ENCODE data around the gene POU2F1.

POU2F1 gene

DNA sequence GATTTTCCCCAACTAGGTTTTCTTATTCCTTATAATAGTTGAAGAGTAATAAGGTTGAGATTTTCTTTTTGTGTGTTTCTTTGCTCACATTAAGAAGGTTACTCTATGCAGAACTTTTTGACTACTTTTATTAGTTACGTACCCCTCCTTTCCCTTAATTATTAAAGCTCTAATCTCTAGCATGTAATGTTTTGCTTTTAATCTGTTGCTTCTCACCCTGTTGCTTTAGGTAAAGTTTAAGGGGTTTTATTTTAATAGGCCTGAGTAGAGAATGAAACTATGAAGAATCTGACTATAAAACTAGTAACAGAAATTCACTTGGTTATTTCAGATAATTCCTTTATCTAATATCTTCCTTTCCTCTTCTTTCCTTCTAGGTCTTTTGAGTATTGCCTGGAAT lies 53.4 kb downstream of the POU2F1 start:
- no peak for DNase-seq
- no peak overlapping the region for H3K4me3 Mint-ChIP-seq
- ATAC-seq (replicated peaks), result no peak
- H3K4me1 Mint-ChIP-seq (ENCODE audit: low read depth in 2 of 2), result peaks cover 11 to 35% of the 10 kb centered on the region in 2 donors
- no peak overlapping the region for H3K27ac Mint-ChIP-seq
- peaks cover 9% of the 10 kb centered on the region for H3K36me3 Mint-ChIP-seq (ENCODE audit: insufficient read depth)
- H3K9me3 Mint-ChIP-seq, result no peaks in the 10 kb centered on the region
- H3K27me3 Mint-ChIP-seq, result no peaks in the 10 kb centered on the region

DNA sequence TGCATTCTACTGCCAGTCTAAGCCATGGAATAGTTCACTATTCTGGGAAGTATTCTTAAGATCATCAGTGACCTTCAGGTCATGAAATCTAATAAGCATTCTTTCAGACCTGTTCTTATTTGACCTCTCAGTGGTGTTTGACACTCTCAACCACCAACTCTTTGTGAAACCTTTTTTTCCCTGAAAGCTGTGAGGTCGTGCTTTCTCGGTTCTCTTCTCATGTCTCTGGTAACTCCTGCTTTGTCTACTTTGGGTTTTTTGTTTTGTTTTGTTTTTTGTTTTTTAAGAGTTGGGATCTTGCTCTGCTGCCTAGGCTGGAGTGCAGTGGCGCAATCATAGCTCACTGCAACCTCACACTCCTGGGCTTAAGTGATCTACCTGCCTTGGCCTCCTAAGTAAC lies 56.3 kb downstream of the POU2F1 start:
- no peak overlapping the region for H3K4me3 Mint-ChIP-seq
- no peaks in the 10 kb centered on the region for H3K9me3 Mint-ChIP-seq
- peak overlapping the region in 1 of 2 donors; percentile 74 for H3K27ac Mint-ChIP-seq
- peaks cover 5% of the 10 kb centered on the region for H3K36me3 Mint-ChIP-seq (ENCODE audit: insufficient read depth)
- H3K27me3 Mint-ChIP-seq, result no peaks in the 10 kb centered on the region
- H3K4me1 Mint-ChIP-seq (ENCODE audit: low read depth in 2 of 2), result peaks cover 11 to 40% of the 10 kb centered on the region in 2 donors
- DNase-seq (no peak), ATAC-seq (replicated peaks) (no peak)

GRCh38 chr1:167278497-167278896 lies 57.8 kb downstream of the POU2F1 start:
- no peak overlapping the region for H3K4me3 Mint-ChIP-seq
- ATAC-seq (replicated peaks) (no peak), DNase-seq (no peak)
- H3K27ac Mint-ChIP-seq, result no peak overlapping the region
- H3K4me1 Mint-ChIP-seq (ENCODE audit: low read depth in 2 of 2), result peaks cover 9 to 31% of the 10 kb centered on the region in 2 donors
- H3K9me3 Mint-ChIP-seq, result no peaks in the 10 kb centered on the region
- no peaks in the 10 kb centered on the region for H3K27me3 Mint-ChIP-seq
- H3K36me3 Mint-ChIP-seq (ENCODE audit: insufficient read depth), result peaks cover 4% of the 10 kb centered on the region

DNA sequence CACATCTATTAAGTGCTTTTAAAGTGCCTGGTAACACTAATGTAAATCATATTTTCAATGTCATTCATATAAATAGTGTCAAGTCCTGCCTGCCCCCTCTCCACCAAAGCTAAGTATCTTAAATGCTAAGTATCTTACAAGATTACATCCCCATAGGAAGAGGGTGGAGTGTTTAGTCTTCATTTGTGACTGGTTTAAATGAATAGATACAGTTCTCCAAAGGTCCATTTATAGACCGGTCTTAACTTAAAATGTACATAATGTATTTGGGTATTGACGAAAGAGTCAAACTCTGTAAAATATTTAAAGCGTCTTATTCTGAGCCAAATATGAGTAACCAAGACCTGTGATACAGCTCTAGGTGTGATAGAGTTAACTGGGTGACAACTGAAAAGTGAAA lies 60.2 kb downstream of the POU2F1 start:
- Mint-ChIP-seq H3K4me3 (no peak overlapping the region), H3K4me1 (ENCODE audit: low read depth in 2 of 2) (peaks cover 9 to 25% of the 10 kb centered on the region in 2 donors), H3K9me3 (no peaks in the 10 kb centered on the region), H3K36me3 (ENCODE audit: insufficient read depth) (peaks cover 6% of the 10 kb centered on the region), H3K27me3 (no peaks in the 10 kb centered on the region), H3K27ac (no peak overlapping the region)
- DNase-seq (no peak), ATAC-seq (replicated peaks) (no peak)

DNA sequence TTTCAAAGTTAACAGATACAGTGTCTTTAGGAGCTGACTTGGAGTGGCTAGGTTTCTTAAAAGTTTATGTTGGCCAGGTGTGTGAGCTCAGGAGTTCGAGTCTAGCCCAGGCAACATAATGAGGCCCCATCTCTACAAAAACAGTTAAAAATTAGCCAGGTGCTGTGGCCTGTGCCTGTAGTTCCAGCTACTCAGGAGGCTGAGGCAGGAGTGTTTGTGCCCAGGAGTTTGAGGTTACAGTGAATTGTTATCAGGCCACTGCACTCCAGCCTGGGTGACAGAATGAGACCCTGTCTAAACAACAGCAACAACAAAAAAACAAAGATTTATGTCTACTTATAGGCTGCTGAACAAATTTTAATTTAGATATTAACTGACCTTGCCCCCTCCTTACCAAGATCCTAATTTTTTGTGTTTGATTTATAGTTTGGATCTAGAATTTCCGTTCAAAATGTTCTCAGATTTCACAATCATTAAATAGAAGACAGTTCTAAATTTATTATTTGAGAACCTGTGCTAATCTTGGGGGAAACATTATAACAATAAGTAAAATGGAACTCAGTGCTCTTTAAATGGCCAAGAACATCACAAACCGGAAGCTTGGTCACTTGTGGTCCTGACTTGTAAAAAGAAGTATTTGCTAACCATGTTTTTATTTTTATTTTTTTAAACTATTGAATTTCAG lies 67.8 kb downstream of the POU2F1 start:
- no peaks in the 10 kb centered on the region for H3K27me3 Mint-ChIP-seq
- ATAC-seq (replicated peaks) (no peak), DNase-seq (no peak)
- no peak overlapping the region for H3K4me3 Mint-ChIP-seq
- H3K36me3 Mint-ChIP-seq (ENCODE audit: insufficient read depth), result peaks cover 3% of the 10 kb centered on the region
- H3K9me3 Mint-ChIP-seq, result no peaks in the 10 kb centered on the region
- peaks cover 10 to 25% of the 10 kb centered on the region in 2 donors for H3K4me1 Mint-ChIP-seq (ENCODE audit: low read depth in 2 of 2)
- no peak overlapping the region for H3K27ac Mint-ChIP-seq

- H3K4me3 Mint-ChIP-seq, result no peak overlapping the region
- no peaks in the 10 kb centered on the region for H3K27me3 Mint-ChIP-seq
- DNase-seq (no peak), ATAC-seq (replicated peaks) (no peak)
- H3K9me3 Mint-ChIP-seq, result no peaks in the 10 kb centered on the region
- H3K4me1 Mint-ChIP-seq (ENCODE audit: low read depth in 2 of 2), result peaks cover 10 to 26% of the 10 kb centered on the region in 2 donors
- H3K36me3 Mint-ChIP-seq (ENCODE audit: insufficient read depth), result peaks cover 3% of the 10 kb centered on the region
- no peak overlapping the region for H3K27ac Mint-ChIP-seq
These were observed 68.4 kb downstream of the POU2F1 start for GRCh38 chr1:167289075-167289442.

DNA sequence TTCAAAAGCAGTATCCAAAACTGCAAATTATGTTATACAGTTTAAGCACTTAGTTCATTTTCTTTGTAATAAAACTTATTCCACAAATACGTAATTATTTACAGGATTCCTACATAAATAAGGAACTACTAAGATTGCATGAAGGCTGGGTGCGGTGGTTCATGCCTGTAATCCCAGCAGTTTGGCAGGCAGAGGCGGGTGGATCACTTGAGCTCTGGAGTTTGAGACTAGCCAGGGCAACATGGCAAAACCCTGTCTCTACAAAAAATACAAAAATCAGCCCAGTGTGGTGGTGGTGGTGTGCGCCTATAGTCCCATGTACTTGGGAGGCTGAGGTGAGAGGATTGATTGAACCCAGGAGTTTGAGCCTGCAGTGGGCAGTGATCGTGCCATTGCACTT lies 69.3 kb downstream of the POU2F1 start:
- H3K27me3 Mint-ChIP-seq, result no peaks in the 10 kb centered on the region

GRCh38 chr1:167291539-167292185 lies 71.0 kb downstream of the POU2F1 start:
- DNase-seq (no peak), ATAC-seq (replicated peaks) (no peak)
- Mint-ChIP-seq H3K9me3 (no peaks in the 10 kb centered on the region), H3K27ac (no peak overlapping the region), H3K27me3 (no peaks in the 10 kb centered on the region), H3K4me1 (ENCODE audit: low read depth in 2 of 2) (peaks cover 9 to 34% of the 10 kb centered on the region in 2 donors), H3K4me3 (no peak overlapping the region), H3K36me3 (ENCODE audit: insufficient read depth) (peaks cover 3% of the 10 kb centered on the region)

More for the DNA sequence above, 69.3 kb downstream of the POU2F1 start:
- Mint-ChIP-seq H3K4me3 (no peak overlapping the region), H3K4me1 (ENCODE audit: low read depth in 2 of 2) (peaks cover 12 to 32% of the 10 kb centered on the region in 2 donors), H3K9me3 (no peaks in the 10 kb centered on the region), H3K27ac (no peak overlapping the region), H3K36me3 (ENCODE audit: insufficient read depth) (peaks cover 6% of the 10 kb centered on the region)
- DNase-seq (no peak), ATAC-seq (replicated peaks) (no peak)

- no peak for ATAC-seq (replicated peaks)
- H3K4me1 Mint-ChIP-seq (ENCODE audit: low read depth in 2 of 2), result peaks cover 9 to 35% of the 10 kb centered on the region in 2 donors
- DNase-seq, result no peak
- H3K27ac Mint-ChIP-seq, result no peak overlapping the region
- peaks cover 3% of the 10 kb centered on the region for H3K36me3 Mint-ChIP-seq (ENCODE audit: insufficient read depth)
- no peaks in the 10 kb centered on the region for H3K27me3 Mint-ChIP-seq
- no peaks in the 10 kb centered on the region for H3K9me3 Mint-ChIP-seq
- H3K4me3 Mint-ChIP-seq, result no peak overlapping the region
These were observed 71.5 kb downstream of the POU2F1 start for GRCh38 chr1:167292216-167292615.

GRCh38 chr1:167293057-167293456 lies 72.4 kb downstream of the POU2F1 start:
- Mint-ChIP-seq H3K4me1 (ENCODE audit: low read depth in 2 of 2) (peaks cover 14 to 38% of the 10 kb centered on the region in 2 donors), H3K4me3 (no peak overlapping the region), H3K9me3 (no peaks in the 10 kb centered on the region), H3K27me3 (no peaks in the 10 kb centered on the region), H3K36me3 (ENCODE audit: insufficient read depth) (peaks cover 3% of the 10 kb centered on the region), H3K27ac (peak overlapping the region in 1 of 2 donors; percentile 39)
- ATAC-seq (replicated peaks) (no peak), DNase-seq (no peak)

- DNase-seq (no peak), ATAC-seq (replicated peaks) (no peak)
- Mint-ChIP-seq H3K9me3 (no peaks in the 10 kb centered on the region), H3K4me3 (no peak overlapping the region), H3K27me3 (no peaks in the 10 kb centered on the region), H3K36me3 (ENCODE audit: insufficient read depth) (peaks cover 3% of the 10 kb centered on the region), H3K27ac (no peak overlapping the region), H3K4me1 (ENCODE audit: low read depth in 2 of 2) (peaks cover 14 to 38% of the 10 kb centered on the region in 2 donors)
These were observed 73.8 kb downstream of the POU2F1 start for GRCh38 chr1:167294528-167294927.

GRCh38 chr1:167297222-167298214 lies 76.8 kb downstream of the POU2F1 start:
- ATAC-seq (replicated peaks), result no peak
- H3K27me3 Mint-ChIP-seq, result no peaks in the 10 kb centered on the region
- peak overlapping the region in 1 of 2 donors; percentile 25 for H3K27ac Mint-ChIP-seq
- H3K9me3 Mint-ChIP-seq, result no peaks in the 10 kb centered on the region
- DNase-seq, result no peak
- peaks cover 16 to 38% of the 10 kb centered on the region in 2 donors for H3K4me1 Mint-ChIP-seq (ENCODE audit: low read depth in 2 of 2)
- H3K36me3 Mint-ChIP-seq (ENCODE audit: insufficient read depth), result peaks cover 3% of the 10 kb centered on the region
- no peak overlapping the region for H3K4me3 Mint-ChIP-seq

GRCh38 chr1:167298325-167298724 lies 77.6 kb downstream of the POU2F1 start:
- no peaks in the 10 kb centered on the region for H3K27me3 Mint-ChIP-seq
- no peak overlapping the region for H3K4me3 Mint-ChIP-seq
- H3K4me1 Mint-ChIP-seq (ENCODE audit: low read depth in 2 of 2), result peaks cover 14 to 30% of the 10 kb centered on the region in 2 donors
- DNase-seq (no peak), ATAC-seq (replicated peaks) (no peak)
- H3K36me3 Mint-ChIP-seq (ENCODE audit: insufficient read depth), result peaks cover 7% of the 10 kb centered on the region
- no peaks in the 10 kb centered on the region for H3K9me3 Mint-ChIP-seq
- H3K27ac Mint-ChIP-seq, result no peak overlapping the region

Measured in effector memory CD8-positive, alpha-beta T cell (primary cell).